GM18499 (cell line): ENCODE data around the gene ZNF860.

Experiments used
- ATAC-seq: cut with Tn5 transposase; IDR thresholded peaks from one replicate; pipeline ENCODE4 v1.9.1; 2021; ENCODE audit warnings: moderate number of reproducible peaks; ENCODE audit not compliant: insufficient read depth, unreplicated experiment

ZNF860 gene

GRCh38 chr3:31959951-31960792 lies 21.4 kb upstream of the ZNF860 start:
- ATAC-seq, result no peak

GRCh38 chr3:31960793-31961431 lies 20.6 kb upstream of the ZNF860 start:
- no peak for ATAC-seq

GRCh38 chr3:31962801-31963205 lies 18.7 kb upstream of the ZNF860 start:
- ATAC-seq, result no peak

GRCh38 chr3:31966978-31967591 lies 14.5 kb upstream of the ZNF860 start:
- ATAC-seq, result no peak

- ATAC-seq, result no peak
Measured at GRCh38 chr3:31967592-31967991, 14.0 kb upstream of the ZNF860 start.

GRCh38 chr3:31968369-31968926 lies 13.1 kb upstream of the ZNF860 start:
- ATAC-seq, result no peak

GRCh38 chr3:31968927-31969418 lies 12.6 kb upstream of the ZNF860 start:
- ATAC-seq, result no peak

- ATAC-seq, result no peak
Measured at GRCh38 chr3:31971607-31972006, 9.9 kb upstream of the ZNF860 start.

- ATAC-seq, result no peak
Measured at GRCh38 chr3:31973081-31973480, 8.5 kb upstream of the ZNF860 start.

GRCh38 chr3:31973837-31974236 lies 7.7 kb upstream of the ZNF860 start:
- no peak for ATAC-seq

- ATAC-seq, result no peak
Measured at GRCh38 chr3:31974471-31974870, 7.1 kb upstream of the ZNF860 start.

- ATAC-seq, result no peak
Measured at GRCh38 chr3:31974964-31975363, 6.6 kb upstream of the ZNF860 start.

- no peak for ATAC-seq
Measured at GRCh38 chr3:31976302-31976701, 5.2 kb upstream of the ZNF860 start.

GRCh38 chr3:31977736-31978135 lies 3.8 kb upstream of the ZNF860 start:
- ATAC-seq, result no peak

GRCh38 chr3:31978553-31978952 lies 3.0 kb upstream of the ZNF860 start:
- no peak for ATAC-seq

GRCh38 chr3:31979001-31979697 lies 2.4 kb upstream of the ZNF860 start:
- ATAC-seq, result peak; percentile 45

- ATAC-seq, result no peak
Measured at GRCh38 chr3:31980530-31981205, 882 bp upstream of the ZNF860 start.

- ATAC-seq, result no peak
Measured at GRCh38 chr3:31984321-31984720, 2.8 kb downstream of the ZNF860 start.

- no peak for ATAC-seq
Measured at GRCh38 chr3:31985831-31986230, 4.3 kb downstream of the ZNF860 start.

GRCh38 chr3:31988271-31988670 lies 6.7 kb downstream of the ZNF860 start:
- no peak for ATAC-seq
